Hepatocyte (in vitro differentiated cells): Measurements from ENCODE around the gene TMEM242. TPM values are rescaled to one million over a fixed set of nuclear protein-coding genes. Genes with fewer than 3 reads are reported as not detected.

ENCODE experiments used
- DNase-seq: peaks from one replicate; pipeline ENCODE4 v3.0.0-alpha.2; 2016; ENCODE audit warnings: low spot score
- H2AFZ ChIP-seq: fragments of 200-600 bp; sonication (generic); 2 replicates; pipeline ENCODE4 v1.6.0; 2016; ENCODE audit warnings: antibody characterized with exemption, mild to moderate bottlenecking
- H3K27ac ChIP-seq: fragments of 200-600 bp; sonication (generic); 2 replicates; pipeline ENCODE4 v1.5.1; 2016; ENCODE audit warnings: mild to moderate bottlenecking
- H3K27me3 ChIP-seq: fragments of 200-600 bp; sonication (generic); 2 replicates; pipeline ENCODE4 v1.6.1; 2016
- H3K36me3 ChIP-seq: fragments of 200-600 bp; sonication (generic); replicated peaks from 2 replicates; pipeline ENCODE4 v1.5.1; 2016; ENCODE audit warnings: low read depth; ENCODE audit not compliant: insufficient read depth
- H3K4me1 ChIP-seq: fragments of 200-600 bp; sonication (generic); 2 replicates; pipeline ENCODE4 v1.5.1; 2016; ENCODE audit warnings: mild to moderate bottlenecking, moderate library complexity; ENCODE audit not compliant: insufficient read depth
- H3K4me2 ChIP-seq: fragments of 200-600 bp; sonication (generic); 2 replicates; pipeline ENCODE4 v1.6.0; 2016
- H3K4me3 ChIP-seq: fragments of 200-600 bp; sonication (generic); 2 replicates; pipeline ENCODE4 v1.5.1; 2016; ENCODE audit warnings: mild to moderate bottlenecking
- H3K79me2 ChIP-seq: fragments of 200-600 bp; sonication (generic); 2 replicates; pipeline ENCODE4 v1.6.0; 2017; ENCODE audit warnings: mild to moderate bottlenecking
- H3K9me2 ChIP-seq: fragments of 200-600 bp; sonication (generic); replicated peaks from 2 replicates; pipeline ENCODE4 v1.6.0; 2017; ENCODE audit warnings: mild to moderate bottlenecking; ENCODE audit not compliant: insufficient read depth
- H3K9me3 ChIP-seq: fragments of 200-600 bp; sonication (generic); 2 replicates; pipeline ENCODE4 v1.5.1; 2016; ENCODE audit warnings: low read depth, mild to moderate bottlenecking
- H4K20me1 ChIP-seq: fragments of 200-600 bp; sonication (generic); 2 replicates; pipeline ENCODE4 v1.6.0; 2016; ENCODE audit warnings: mild to moderate bottlenecking; ENCODE audit not compliant: insufficient read depth, poor library complexity, severe bottlenecking
- CTCF ChIP-seq: fragments of 200-600 bp; sonication (generic); IDR thresholded peaks from 2 replicates; pipeline ENCODE4 v1.5.1; 2016; ENCODE audit warnings: antibody characterized with exemption, mild to moderate bottlenecking; ENCODE audit not compliant: poor library complexity
- EZH2 ChIP-seq: fragments of 200-600 bp; sonication (generic); IDR thresholded peaks from 2 replicates; pipeline ENCODE4 v1.6.1; 2016; ENCODE audit warnings: antibody characterized with exemption, mild to moderate bottlenecking, borderline replicate concordance
- EZH2phosphoT487 ChIP-seq: fragments of 200-600 bp; sonication (generic); IDR thresholded peaks from one replicate; pipeline ENCODE4 v1.6.1; 2018; ENCODE audit warnings: antibody characterized with exemption, mild to moderate bottlenecking, low read depth, moderate library complexity; ENCODE audit not compliant: unreplicated experiment, severe bottlenecking
- WGBS: methylation state at CpG from one replicate; pipeline ENCODE4 v1.1.6; 2016; ENCODE audit warnings: low lambda C conversion rate; ENCODE audit errors: missing lambda C conversion rate; 5-methylcytosine and 5-hydroxymethylcytosine counted together
- polyA plus RNA-seq: library from polyadenylated mRNA; unstranded; fragments of >200 nt; fragmentation: Nextera tagmentation; extraction: Ambion mirVana; gene quantifications from 2 replicates; pipeline ENCODE4 v1.2.1, GENCODE V29; 2016
- total RNA-seq: library from RNA; depleted of rRNA; stranded (reverse); fragments of >200 nt; gene quantifications from 2 replicates; pipeline ENCODE4 v1.2.3, GENCODE V29; 2014

TMEM242 gene
- total and polyA plus RNA-seq, 2 experiments from 2014 or later, result 9.0 to 13.7 TPM

- TF ChIP-seq EZH2, result no peak
- no peak for TF ChIP-seq CTCF
- no peak for TF ChIP-seq EZH2phosphoT487
- Histone ChIP-seq H3K36me3 (no peaks in the 10 kb centered on the region), H3K4me3 (no peak overlapping the region), H3K4me2 (no peak overlapping the region), H4K20me1 (no peaks in the 10 kb centered on the region), H3K9me3 (no peaks in the 10 kb centered on the region), H3K27me3 (peaks cover 9% of the 10 kb centered on the region), H3K9me2 (no peaks in the 10 kb centered on the region), H2AFZ (no peak overlapping the region), H3K4me1 (peaks cover 1% of the 10 kb centered on the region), H3K27ac (no peak overlapping the region), H3K79me2 (no peaks in the 10 kb centered on the region)
- no peak for DNase-seq
- 52% methylated on average over 1 of the region's 1 CpG for WGBS
Measured at GRCh38 chr6:157329829-157330228, 6.5 kb upstream of the TMEM242 start.

- Histone ChIP-seq H3K27ac (no peak overlapping the region), H3K27me3 (peaks cover 9% of the 10 kb centered on the region), H3K4me2 (no peak overlapping the region), H3K4me1 (peaks cover 4% of the 10 kb centered on the region), H2AFZ (no peak overlapping the region), H3K36me3 (no peaks in the 10 kb centered on the region), H4K20me1 (no peaks in the 10 kb centered on the region), H3K79me2 (no peaks in the 10 kb centered on the region), H3K9me3 (no peaks in the 10 kb centered on the region), H3K9me2 (no peaks in the 10 kb centered on the region), H3K4me3 (no peak overlapping the region)
- DNase-seq, result no peak
- no peak for TF ChIP-seq EZH2phosphoT487
- no peak for TF ChIP-seq CTCF
- no peak for TF ChIP-seq EZH2
- 68% methylated on average over 5 of the region's 5 CpGs for whole genome bisulfite sequencing
Measured at GRCh38 chr6:157328108-157328692, 4.9 kb upstream of the TMEM242 start.

GRCh38 chr6:157326979-157327378, 3.7 kb upstream of the TMEM242 start:
- Histone ChIP-seq H3K4me1 (peaks cover 4% of the 10 kb centered on the region), H3K4me2 (no peak overlapping the region), H3K9me2 (no peaks in the 10 kb centered on the region), H3K79me2 (peaks cover 9% of the 10 kb centered on the region), H3K36me3 (no peaks in the 10 kb centered on the region), H2AFZ (no peak overlapping the region), H4K20me1 (no peaks in the 10 kb centered on the region), H3K9me3 (no peaks in the 10 kb centered on the region), H3K27ac (no peak overlapping the region), H3K4me3 (no peak overlapping the region), H3K27me3 (peaks cover 7% of the 10 kb centered on the region)
- DNase-seq, result no peak
- TF ChIP-seq CTCF (no peak), EZH2 (no peak), EZH2phosphoT487 (no peak)
- WGBS, result 38% methylated on average over 6 of the region's 6 CpGs
